K562 (cell line): Measurements from ENCODE around the gene UCKL1. TPM values are rescaled to one million over a fixed set of nuclear protein-coding genes. Genes with fewer than 3 reads are reported as not detected.
A peak's percentile ranks its signal among the peaks of the same experiment; 100 is the strongest.

Experiments
- KLF16 ChIP-seq: IDR thresholded peaks from 2 replicates; pipeline ENCODE4 v1.6.1; 2016; ENCODE audit warnings: antibody characterized with exemption
- MAZ ChIP-seq, 2 experiments: fragments of 450-650 bp in 1 of 2; sonication (generic) in 1 of 2; formaldehyde crosslinking; IDR thresholded peaks in 1 of 2; conservative IDR thresholded peaks in 1 of 2; 2 replicates each; pipeline versions ENCODE4 v1.4.0 to v1.5.0; 2020; ENCODE audit warnings: mild to moderate bottlenecking in 1 of 2, missing genetic modification reagents in 1 of 2
- NCOR1 ChIP-seq: fragments of 450-650 bp; IDR thresholded peaks from 2 replicates; pipeline ENCODE4 v1.6.1; 2016; ENCODE audit warnings: mild to moderate bottlenecking, moderate library complexity
- RBM14 ChIP-seq: fragments of 200-400 bp; formaldehyde crosslinking; IDR thresholded peaks from 2 replicates; pipeline ENCODE4 v1.6.1; 2018; ENCODE audit warnings: low read depth, mild to moderate bottlenecking, low read length, moderate library complexity, borderline replicate concordance; ENCODE audit not compliant: insufficient read depth
- ZSCAN32 ChIP-seq: fragments of 450-650 bp; formaldehyde crosslinking; IDR thresholded peaks from 2 replicates; pipeline ENCODE4 v1.4.0; 2020; ENCODE audit warnings: mild to moderate bottlenecking, moderate library complexity
- polyA plus RNA-seq, 8 experiments: library from polyadenylated mRNA; depleted of rRNA in 4 of 8; stranded (reverse) in 5 of 8; unstranded in 3 of 8; fragments of >200 nt; fragmentation: Nextera tagmentation in 2 of 8; fragmentation: Illumina TruSeq in 1 of 8; extraction: Ambion mirVana in 2 of 8; extraction: Trizol in 1 of 8; gene quantifications; 2 replicates each; pipeline versions ENCODE4 v1.2.1 to v1.2.3, GENCODE V29; 2011 to 2014; ENCODE audit warnings: inconsistent platforms in 1 of 8, missing spikeins in 1 of 8
- total RNA-seq, 7 experiments: library from RNA; depleted of rRNA in 6 of 7; stranded (reverse); fragments of >200 nt in 6 of 7; fragmentation: Illumina TruSeq in 2 of 7; extraction: Trizol in 2 of 7; gene quantifications; 2 replicates each; pipeline versions ENCODE4 v1.2.1 to v1.2.3, GENCODE V29; 2011 to 2021; ENCODE audit warnings: low replicate concordance in 1 of 7
- TF ChIP-seq, protein P1 (sequence below): fragments of 450-650 bp; IDR thresholded peaks from 2 replicates; pipeline ENCODE4 v1.6.1; 2018; ENCODE audit not compliant: partially characterized antibody
- TF ChIP-seq, protein P2 (sequence below): fragments of 450-650 bp; IDR thresholded peaks from 2 replicates; pipeline ENCODE4 v1.6.1; 2017; ENCODE audit warnings: antibody characterized with exemption
- TF ChIP-seq, protein P3 (sequence below): sonication (generic); formaldehyde crosslinking; IDR thresholded peaks from 2 replicates; pipeline ENCODE4 v1.8.0; 2023; ENCODE audit warnings: missing genetic modification reagents, mild to moderate bottlenecking, borderline replicate concordance
- TF ChIP-seq, protein P4 (sequence below): fragments of 250-450 bp; sonication (Bioruptor Pico); IDR thresholded peaks from 2 replicates; pipeline ENCODE4 v1.9.0; 2021; ENCODE audit warnings: mild to moderate bottlenecking, inconsistent platforms
- TF ChIP-seq, protein P5 (sequence below): fragments of 450-650 bp; IDR thresholded peaks from 2 replicates; pipeline ENCODE4 v1.7.0; 2016; ENCODE audit warnings: borderline replicate concordance

Gene UCKL1
- total and polyA plus RNA-seq, 9 of the 15 experiments (the other 6 are each of a cell fraction or from before 2014, with no cell fraction given) = 3.1 to 52.8 (median 24.2) TPM

DNA sequence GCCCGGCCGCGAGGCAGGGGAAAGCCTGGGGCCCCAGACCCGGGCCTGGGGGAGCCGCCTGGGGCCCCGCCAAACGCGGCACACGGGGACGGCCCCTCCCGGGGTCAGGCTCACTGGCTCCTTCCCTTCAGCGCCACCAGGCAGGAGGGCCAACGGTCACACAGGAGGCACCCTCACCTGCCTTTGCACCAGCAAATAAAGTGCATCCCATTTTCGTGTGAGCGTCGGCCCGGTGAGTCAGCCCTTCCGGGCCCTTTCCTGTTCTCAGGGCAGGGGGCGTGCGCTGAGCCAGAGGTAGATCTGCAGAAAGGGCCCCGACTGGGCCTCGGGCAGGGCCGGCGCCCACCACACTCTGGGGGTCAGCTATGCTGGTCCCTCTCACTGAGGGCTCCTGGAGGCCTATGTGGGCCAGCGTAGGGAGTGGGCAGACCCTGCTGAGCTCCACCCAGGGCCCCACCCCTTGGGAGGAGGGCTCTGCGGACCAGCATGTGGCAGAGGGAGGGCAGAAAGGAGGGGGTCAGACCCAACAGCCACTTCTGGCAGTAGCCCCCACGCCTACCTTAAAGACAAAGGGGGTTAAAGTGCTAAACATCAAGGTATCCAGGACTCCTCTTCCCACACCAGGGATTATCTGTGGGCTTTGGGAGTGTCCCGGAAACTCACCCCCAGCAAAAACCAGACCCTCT, 931 bp upstream of the UCKL1 start (continued):
- TF ChIP-seq, protein P1, sequence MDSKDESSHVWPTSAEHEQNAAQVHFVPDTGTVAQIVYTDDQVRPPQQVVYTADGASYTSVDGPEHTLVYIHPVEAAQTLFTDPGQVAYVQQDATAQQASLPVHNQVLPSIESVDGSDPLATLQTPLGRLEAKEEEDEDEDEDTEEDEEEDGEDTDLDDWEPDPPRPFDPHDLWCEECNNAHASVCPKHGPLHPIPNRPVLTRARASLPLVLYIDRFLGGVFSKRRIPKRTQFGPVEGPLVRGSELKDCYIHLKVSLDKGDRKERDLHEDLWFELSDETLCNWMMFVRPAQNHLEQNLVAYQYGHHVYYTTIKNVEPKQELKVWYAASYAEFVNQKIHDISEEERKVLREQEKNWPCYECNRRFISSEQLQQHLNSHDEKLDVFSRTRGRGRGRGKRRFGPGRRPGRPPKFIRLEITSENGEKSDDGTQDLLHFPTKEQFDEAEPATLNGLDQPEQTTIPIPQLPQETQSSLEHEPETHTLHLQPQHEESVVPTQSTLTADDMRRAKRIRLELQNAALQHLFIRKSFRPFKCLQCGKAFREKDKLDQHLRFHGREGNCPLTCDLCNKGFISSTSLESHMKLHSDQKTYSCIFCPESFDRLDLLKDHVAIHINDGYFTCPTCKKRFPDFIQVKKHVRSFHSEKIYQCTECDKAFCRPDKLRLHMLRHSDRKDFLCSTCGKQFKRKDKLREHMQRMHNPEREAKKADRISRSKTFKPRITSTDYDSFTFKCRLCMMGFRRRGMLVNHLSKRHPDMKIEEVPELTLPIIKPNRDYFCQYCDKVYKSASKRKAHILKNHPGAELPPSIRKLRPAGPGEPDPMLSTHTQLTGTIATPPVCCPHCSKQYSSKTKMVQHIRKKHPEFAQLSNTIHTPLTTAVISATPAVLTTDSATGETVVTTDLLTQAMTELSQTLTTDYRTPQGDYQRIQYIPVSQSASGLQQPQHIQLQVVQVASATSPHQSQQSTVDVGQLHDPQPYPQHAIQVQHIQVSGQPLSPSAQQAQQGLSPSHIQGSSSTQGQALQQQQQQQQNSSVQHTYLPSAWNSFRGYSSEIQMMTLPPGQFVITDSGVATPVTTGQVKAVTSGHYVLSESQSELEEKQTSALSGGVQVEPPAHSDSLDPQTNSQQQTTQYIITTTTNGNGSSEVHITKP = peak; percentile 44
- TF ChIP-seq, protein P2, sequence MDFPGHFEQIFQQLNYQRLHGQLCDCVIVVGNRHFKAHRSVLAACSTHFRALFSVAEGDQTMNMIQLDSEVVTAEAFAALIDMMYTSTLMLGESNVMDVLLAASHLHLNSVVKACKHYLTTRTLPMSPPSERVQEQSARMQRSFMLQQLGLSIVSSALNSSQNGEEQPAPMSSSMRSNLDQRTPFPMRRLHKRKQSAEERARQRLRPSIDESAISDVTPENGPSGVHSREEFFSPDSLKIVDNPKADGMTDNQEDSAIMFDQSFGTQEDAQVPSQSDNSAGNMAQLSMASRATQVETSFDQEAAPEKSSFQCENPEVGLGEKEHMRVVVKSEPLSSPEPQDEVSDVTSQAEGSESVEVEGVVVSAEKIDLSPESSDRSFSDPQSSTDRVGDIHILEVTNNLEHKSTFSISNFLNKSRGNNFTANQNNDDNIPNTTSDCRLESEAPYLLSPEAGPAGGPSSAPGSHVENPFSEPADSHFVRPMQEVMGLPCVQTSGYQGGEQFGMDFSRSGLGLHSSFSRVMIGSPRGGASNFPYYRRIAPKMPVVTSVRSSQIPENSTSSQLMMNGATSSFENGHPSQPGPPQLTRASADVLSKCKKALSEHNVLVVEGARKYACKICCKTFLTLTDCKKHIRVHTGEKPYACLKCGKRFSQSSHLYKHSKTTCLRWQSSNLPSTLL = no peak
- peak; percentile 27 to 50; a peak in 1 of 4 replicates for TF ChIP-seq MAZ (CRISPR knock-in tag; conservative IDR thresholded peaks at IDR 0.05 in 1 of 2, IDR thresholded peaks at IDR 0.05 in 1 of 2)
- TF ChIP-seq ZSCAN32 (CRISPR knock-in tag) = no peak
- TF ChIP-seq, protein P3, sequence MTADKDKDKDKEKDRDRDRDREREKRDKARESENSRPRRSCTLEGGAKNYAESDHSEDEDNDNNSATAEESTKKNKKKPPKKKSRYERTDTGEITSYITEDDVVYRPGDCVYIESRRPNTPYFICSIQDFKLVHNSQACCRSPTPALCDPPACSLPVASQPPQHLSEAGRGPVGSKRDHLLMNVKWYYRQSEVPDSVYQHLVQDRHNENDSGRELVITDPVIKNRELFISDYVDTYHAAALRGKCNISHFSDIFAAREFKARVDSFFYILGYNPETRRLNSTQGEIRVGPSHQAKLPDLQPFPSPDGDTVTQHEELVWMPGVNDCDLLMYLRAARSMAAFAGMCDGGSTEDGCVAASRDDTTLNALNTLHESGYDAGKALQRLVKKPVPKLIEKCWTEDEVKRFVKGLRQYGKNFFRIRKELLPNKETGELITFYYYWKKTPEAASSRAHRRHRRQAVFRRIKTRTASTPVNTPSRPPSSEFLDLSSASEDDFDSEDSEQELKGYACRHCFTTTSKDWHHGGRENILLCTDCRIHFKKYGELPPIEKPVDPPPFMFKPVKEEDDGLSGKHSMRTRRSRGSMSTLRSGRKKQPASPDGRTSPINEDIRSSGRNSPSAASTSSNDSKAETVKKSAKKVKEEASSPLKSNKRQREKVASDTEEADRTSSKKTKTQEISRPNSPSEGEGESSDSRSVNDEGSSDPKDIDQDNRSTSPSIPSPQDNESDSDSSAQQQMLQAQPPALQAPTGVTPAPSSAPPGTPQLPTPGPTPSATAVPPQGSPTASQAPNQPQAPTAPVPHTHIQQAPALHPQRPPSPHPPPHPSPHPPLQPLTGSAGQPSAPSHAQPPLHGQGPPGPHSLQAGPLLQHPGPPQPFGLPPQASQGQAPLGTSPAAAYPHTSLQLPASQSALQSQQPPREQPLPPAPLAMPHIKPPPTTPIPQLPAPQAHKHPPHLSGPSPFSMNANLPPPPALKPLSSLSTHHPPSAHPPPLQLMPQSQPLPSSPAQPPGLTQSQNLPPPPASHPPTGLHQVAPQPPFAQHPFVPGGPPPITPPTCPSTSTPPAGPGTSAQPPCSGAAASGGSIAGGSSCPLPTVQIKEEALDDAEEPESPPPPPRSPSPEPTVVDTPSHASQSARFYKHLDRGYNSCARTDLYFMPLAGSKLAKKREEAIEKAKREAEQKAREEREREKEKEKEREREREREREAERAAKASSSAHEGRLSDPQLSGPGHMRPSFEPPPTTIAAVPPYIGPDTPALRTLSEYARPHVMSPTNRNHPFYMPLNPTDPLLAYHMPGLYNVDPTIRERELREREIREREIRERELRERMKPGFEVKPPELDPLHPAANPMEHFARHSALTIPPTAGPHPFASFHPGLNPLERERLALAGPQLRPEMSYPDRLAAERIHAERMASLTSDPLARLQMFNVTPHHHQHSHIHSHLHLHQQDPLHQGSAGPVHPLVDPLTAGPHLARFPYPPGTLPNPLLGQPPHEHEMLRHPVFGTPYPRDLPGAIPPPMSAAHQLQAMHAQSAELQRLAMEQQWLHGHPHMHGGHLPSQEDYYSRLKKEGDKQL (CRISPR knock-in tag) = 0 out of 2 replicates have a peak, but pooled peaks have one; percentile 31
- no peak for TF ChIP-seq RBM14
- TF ChIP-seq, protein P4, sequence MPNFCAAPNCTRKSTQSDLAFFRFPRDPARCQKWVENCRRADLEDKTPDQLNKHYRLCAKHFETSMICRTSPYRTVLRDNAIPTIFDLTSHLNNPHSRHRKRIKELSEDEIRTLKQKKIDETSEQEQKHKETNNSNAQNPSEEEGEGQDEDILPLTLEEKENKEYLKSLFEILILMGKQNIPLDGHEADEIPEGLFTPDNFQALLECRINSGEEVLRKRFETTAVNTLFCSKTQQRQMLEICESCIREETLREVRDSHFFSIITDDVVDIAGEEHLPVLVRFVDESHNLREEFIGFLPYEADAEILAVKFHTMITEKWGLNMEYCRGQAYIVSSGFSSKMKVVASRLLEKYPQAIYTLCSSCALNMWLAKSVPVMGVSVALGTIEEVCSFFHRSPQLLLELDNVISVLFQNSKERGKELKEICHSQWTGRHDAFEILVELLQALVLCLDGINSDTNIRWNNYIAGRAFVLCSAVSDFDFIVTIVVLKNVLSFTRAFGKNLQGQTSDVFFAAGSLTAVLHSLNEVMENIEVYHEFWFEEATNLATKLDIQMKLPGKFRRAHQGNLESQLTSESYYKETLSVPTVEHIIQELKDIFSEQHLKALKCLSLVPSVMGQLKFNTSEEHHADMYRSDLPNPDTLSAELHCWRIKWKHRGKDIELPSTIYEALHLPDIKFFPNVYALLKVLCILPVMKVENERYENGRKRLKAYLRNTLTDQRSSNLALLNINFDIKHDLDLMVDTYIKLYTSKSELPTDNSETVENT (CRISPR knock-in tag) = 0 out of 2 replicates have a peak, but pooled peaks have one; percentile 54
- no peak for TF ChIP-seq KLF16
- TF ChIP-seq, protein P5, sequence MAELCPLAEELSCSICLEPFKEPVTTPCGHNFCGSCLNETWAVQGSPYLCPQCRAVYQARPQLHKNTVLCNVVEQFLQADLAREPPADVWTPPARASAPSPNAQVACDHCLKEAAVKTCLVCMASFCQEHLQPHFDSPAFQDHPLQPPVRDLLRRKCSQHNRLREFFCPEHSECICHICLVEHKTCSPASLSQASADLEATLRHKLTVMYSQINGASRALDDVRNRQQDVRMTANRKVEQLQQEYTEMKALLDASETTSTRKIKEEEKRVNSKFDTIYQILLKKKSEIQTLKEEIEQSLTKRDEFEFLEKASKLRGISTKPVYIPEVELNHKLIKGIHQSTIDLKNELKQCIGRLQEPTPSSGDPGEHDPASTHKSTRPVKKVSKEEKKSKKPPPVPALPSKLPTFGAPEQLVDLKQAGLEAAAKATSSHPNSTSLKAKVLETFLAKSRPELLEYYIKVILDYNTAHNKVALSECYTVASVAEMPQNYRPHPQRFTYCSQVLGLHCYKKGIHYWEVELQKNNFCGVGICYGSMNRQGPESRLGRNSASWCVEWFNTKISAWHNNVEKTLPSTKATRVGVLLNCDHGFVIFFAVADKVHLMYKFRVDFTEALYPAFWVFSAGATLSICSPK = no peak
- no peak for TF ChIP-seq NCOR1
